Measurements from ENCODE around the gene RFTN1. TPM values are rescaled to one million over a fixed set of nuclear protein-coding genes. Genes with fewer than 3 reads are reported as not detected.

RFTN1 gene
- 32.5 TPM for total RNA-seq (2013)
- 10 to 100 TPM; 17.4 to 28.0 (median 27.2) TPM for polyA plus RNA-seq
- 25.9 and 38.3 TPM in 2 replicates for polyA minus RNA-seq
- total RNA-seq: 32.7 to 193 (median 44.3) reads per million in 11 experiments

GRCh38 chr3:16513141-16514020, at the start of gene RFTN1:
RFTN1 (minus strand) TSS chr3:16513699; CDS start chr3:16493869, 19,830 bp downstream.
- peaks cover 37 to 53% of the 10 kb centered on the region in 2 donors for H3K4me1 ChIP-seq (ENCODE audit: control insufficient read depth in 1 of 2, insufficient read depth in 2 of 2, low read length in 2 of 2)
- peaks cover 20% of the 10 kb centered on the region for H4K20me1 ChIP-seq (ENCODE audit: insufficient read depth, low read length)
- peaks cover 40% of the 10 kb centered on the region for H3K79me2 ChIP-seq (ENCODE audit: insufficient read depth, low read length)
- H3K27me3 ChIP-seq (ENCODE audit: control insufficient read depth in 2 of 2, insufficient read depth in 2 of 2, low read length in 2 of 2): no peaks in the 10 kb centered on the region
- no peaks in the 10 kb centered on the region for H3K36me3 ChIP-seq (replicated peaks in 1 of 2; ENCODE audit: control insufficient read depth in 1 of 2, insufficient read depth in 2 of 2, low read length in 2 of 2)
- Mint-ChIP-seq H3K9me3 (no peaks in the 10 kb centered on the region), H3K27ac (peak within 1 kb of the TSS; percentile 82 to 92 (median 88)), H3K27me3 (ENCODE audit: low read depth in 3 of 3) (peaks cover 2 to 4% (median 4%) of the 10 kb centered on the region in 3 donors), H3K36me3 (peaks cover 0 to 7% of the 10 kb centered on the region in 2 donors), H3K4me3 (peak within 1 kb of the TSS; percentile 96 to 98), H3K4me1 (peaks cover 52% of the 10 kb centered on the region)
- H3K4me2 ChIP-seq (replicated peaks; ENCODE audit: extremely low read depth, low read length, poor library complexity, severe bottlenecking): peak within 1 kb of the TSS; percentile 84
- H2AFZ ChIP-seq (ENCODE audit: insufficient read depth, low read depth, low read length, poor library complexity, severe bottlenecking): peak within 1 kb of the TSS; percentile 91
- H3K4me3 ChIP-seq (replicated peaks in 1 of 3; ENCODE audit: low read depth in 2 of 3, low read length in 3 of 3): peak within 1 kb of the TSS; percentile 81 to 97 (median 91)
- H3K9me3 ChIP-seq (replicated peaks in 1 of 2; ENCODE audit: control insufficient read depth in 1 of 2, insufficient read depth in 1 of 2, low read length in 2 of 2): no peaks in the 10 kb centered on the region
- peak within 1 kb of the TSS; percentile 91 for H3K9ac ChIP-seq (ENCODE audit: insufficient read depth, low read length, poor library complexity, severe bottlenecking)
- intact Hi-C loops (cut with micrococcal nuclease): no loop called here
- H3K27ac ChIP-seq (ENCODE audit: low read depth in 1 of 2, low read length in 2 of 2): peak within 1 kb of the TSS; percentile 53 to 82
- DNase-seq: peak; percentile 51 to 70 (median 63)
- TF ChIP-seq CTCF (IDR thresholded peaks at IDR 0.05): no peak
- under 1% methylated on average over 90 of the region's 92 CpGs for WGBS (ENCODE audit: insufficient coverage)

- Histone ChIP-seq H4K20me1 (ENCODE audit: insufficient read depth, low read length) (no peaks in the 10 kb centered on the region), H3K79me2 (ENCODE audit: insufficient read depth, low read length) (no peaks in the 10 kb centered on the region), H2AFZ (ENCODE audit: insufficient read depth, low read depth, low read length, poor library complexity, severe bottlenecking) (no peak overlapping the region), H3K4me1 (ENCODE audit: control insufficient read depth in 1 of 2, insufficient read depth in 2 of 2, low read length in 2 of 2) (no peaks in the 10 kb centered on the region), H3K27ac (ENCODE audit: low read depth in 1 of 2, low read length in 2 of 2) (no peak overlapping the region), H3K9ac (ENCODE audit: insufficient read depth, low read length, poor library complexity, severe bottlenecking) (no peak overlapping the region), H3K27me3 (ENCODE audit: control insufficient read depth in 2 of 2, insufficient read depth in 2 of 2, low read length in 2 of 2) (no peaks in the 10 kb centered on the region), H3K36me3 (replicated peaks in 1 of 2; ENCODE audit: control insufficient read depth in 1 of 2, insufficient read depth in 2 of 2, low read length in 2 of 2) (no peaks in the 10 kb centered on the region), H3K4me3 (replicated peaks in 1 of 3; ENCODE audit: low read depth in 2 of 3, low read length in 3 of 3) (no peak overlapping the region), H3K4me2 (replicated peaks; ENCODE audit: extremely low read depth, low read length, poor library complexity, severe bottlenecking) (no peak overlapping the region), H3K9me3 (replicated peaks in 1 of 2; ENCODE audit: control insufficient read depth in 1 of 2, insufficient read depth in 1 of 2, low read length in 2 of 2) (no peaks in the 10 kb centered on the region)
- Mint-ChIP-seq H3K9me3 (peaks cover 0 to 6% (median 1%) of the 10 kb centered on the region in 7 donors), H3K27me3 (ENCODE audit: low read depth in 3 of 3) (peaks cover 2% of the 10 kb centered on the region in 3 donors), H3K4me1 (no peaks in the 10 kb centered on the region), H3K4me3 (no peak overlapping the region), H3K36me3 (no peaks in the 10 kb centered on the region), H3K27ac (no peak overlapping the region)
- WGBS (ENCODE audit: insufficient coverage): 97% methylated on average over 3 of the region's 5 CpGs
- no peak for TF ChIP-seq CTCF (IDR thresholded peaks at IDR 0.05)
- intact Hi-C loops (cut with micrococcal nuclease): no loop called here
- no peak for DNase-seq
These were observed 46.3 kb upstream of the RFTN1 start for GRCh38 chr3:16559653-16560365.
